ENCODE results near the gene TIGD6. TPM values are rescaled to one million over a fixed set of nuclear protein-coding genes. Genes with fewer than 3 reads are reported as not detected.

Gene TIGD6
- total and polyA plus RNA-seq, 2 donors (not counting 3 experiments of a cell fraction or from before 2014, with no cell fraction given) = 3.6 to 5.4 TPM

DNA sequence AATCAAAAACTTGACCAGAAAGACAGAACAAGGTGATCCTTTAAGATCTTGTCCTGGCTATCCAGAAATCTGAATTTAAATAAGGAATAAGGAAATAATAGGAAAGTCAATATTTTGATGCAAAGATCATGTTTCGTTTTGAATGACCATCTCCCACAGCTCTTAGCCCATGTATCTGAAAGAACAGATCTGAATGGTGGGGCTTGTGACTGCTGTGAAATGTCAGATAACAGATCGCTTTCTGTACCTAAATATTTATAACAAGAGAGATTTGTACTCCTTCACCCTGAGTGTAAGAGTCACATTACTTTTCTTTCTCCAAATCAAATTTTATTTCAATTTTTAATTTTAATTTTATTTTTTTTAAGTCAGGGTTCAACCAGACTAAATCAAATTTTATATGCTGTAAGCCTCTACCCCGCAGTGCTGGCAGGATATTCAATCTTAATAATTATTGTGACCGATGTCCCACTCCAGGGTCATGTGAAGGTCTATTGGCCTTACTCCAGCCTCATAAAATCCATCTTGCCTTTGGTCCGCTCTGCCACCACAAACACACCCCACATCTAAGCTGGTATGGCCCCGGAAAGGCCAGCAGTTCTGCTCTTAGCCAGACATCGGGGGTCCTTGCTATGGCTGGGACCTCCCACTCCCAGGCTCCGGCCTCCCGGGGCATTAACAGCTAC, 46.9 kb downstream of the TIGD6 start:
- Histone ChIP-seq H3K36me3 (ENCODE audit: control insufficient read depth in 2 of 2, extremely low read depth in 1 of 2, insufficient read depth in 2 of 2, low read length in 2 of 2) (no peaks in the 10 kb centered on the region), H3K9me1 (replicated peaks; ENCODE audit: control insufficient read depth, extremely low read depth, insufficient read depth, low read length) (no peaks in the 10 kb centered on the region), H3K27ac (ENCODE audit: insufficient read depth, low read depth, low read length) (no peak overlapping the region), H2AFZ (ENCODE audit: low read depth, low read length) (no peak overlapping the region), H3K27me3 (ENCODE audit: control insufficient read depth in 2 of 2, insufficient read depth in 2 of 2, low read length in 2 of 2) (no peaks in the 10 kb centered on the region), H3K4me2 (ENCODE audit: insufficient read depth, low read length) (no peak overlapping the region), H3K9me3 (replicated peaks; ENCODE audit: control insufficient read depth, insufficient read depth, low read length) (no peaks in the 10 kb centered on the region), H3K9ac (replicated peaks; ENCODE audit: extremely low read depth, insufficient read depth, low read length) (no peak overlapping the region), H3K4me1 (ENCODE audit: control insufficient read depth, extremely low read depth, insufficient read depth, low read length) (no peaks in the 10 kb centered on the region), H4K20me1 (replicated peaks; ENCODE audit: control insufficient read depth, extremely low read depth, insufficient read depth, low read length) (no peaks in the 10 kb centered on the region), H3K4me3 (replicated peaks in 1 of 3; ENCODE audit: insufficient read depth in 1 of 3, low read depth in 1 of 3, low read length in 3 of 3) (no peak overlapping the region), H3K79me2 (ENCODE audit: control insufficient read depth, insufficient read depth, low read length) (no peaks in the 10 kb centered on the region)
- FAIRE-seq (no peak), DNase-seq (ENCODE audit: low read depth, low spot score) (no peak)
- ChIA-PET POLR2A (interaction anchor here (0.6 kb wide), 1 partner anchor 53 kb away, joined by 3 read pairs; no protein-coding TSS in a partner anchor), CTCF (interaction anchor here (0.8 kb wide), 1 partner anchor 9 kb away, joined by 3 read pairs; no protein-coding TSS in a partner anchor)
- no peak for TF ChIP-seq POLR2AphosphoS5 (IDR thresholded peaks at IDR 0.05; ENCODE audit: insufficient read depth, low read depth, low read length)
- no peak for TF ChIP-seq MAX (IDR thresholded peaks at IDR 0.05; ENCODE audit: insufficient read depth, insufficient read length)
- TF ChIP-seq JUN (IDR thresholded peaks at IDR 0.05; ENCODE audit: borderline replicate concordance, insufficient read depth, insufficient read length, low read depth) = no peak
- TF ChIP-seq EZH2 (IDR thresholded peaks at IDR 0.05; ENCODE audit: borderline replicate concordance, low read depth, low read length, severe bottlenecking) = no peak
- no peak for TF ChIP-seq GATA2 (IDR thresholded peaks at IDR 0.05; ENCODE audit: insufficient read depth, insufficient read length, low read depth, low read length)
- TF ChIP-seq POLR2A (IDR thresholded peaks at IDR 0.05; ENCODE audit: low read depth, low read length) = no peak
- TF ChIP-seq CTCF (IDR thresholded peaks at IDR 0.05; ENCODE audit: extremely low read depth in 1 of 2, insufficient read depth in 1 of 2, low read depth in 1 of 2, low read length in 2 of 2) = no peak
- TF ChIP-seq FOS (IDR thresholded peaks at IDR 0.05; ENCODE audit: borderline replicate concordance, insufficient read depth, low read length) = no peak
- TF ChIP-seq MYC (IDR thresholded peaks at IDR 0.05; ENCODE audit: low read depth, low read length) = no peak
- dilution Hi-C loops (cut with MboI; ENCODE audit: extremely low pct_ligation_motif_present, low sequenced_read_pairs) (no loop called here), intact Hi-C loops (cut with micrococcal nuclease) (no loop called here)
- BruUV-seq (replicated peaks) = no TSS peak
